Lower leg skin (tissue), 4 donors: ENCODE results near the gene CTNND2. TPM values are rescaled to one million over a fixed set of nuclear protein-coding genes. Genes with fewer than 3 reads are reported as not detected.

Experiments used
- DNase-seq, 2 donors: peaks; one replicate each; pipeline ENCODE4 v3.0.0-alpha.2; 2019; ENCODE audit warnings: low spot score in 2 of 2
- H3K4me3 ChIP-seq: fragments of 200-600 bp; sonication (generic); 2 replicates; pipeline ENCODE4 v1.5.1; 2017; ENCODE audit warnings: mild to moderate bottlenecking, low read depth; ENCODE audit not compliant: poor library complexity, severe bottlenecking
- POLR2A ChIP-seq, 2 donors: fragments of 450-650 bp; IDR thresholded peaks; one replicate each; pipeline ENCODE4 v1.6.1; 2016 to 2017; ENCODE audit warnings: antibody characterized with exemption in 2 of 2, mild to moderate bottlenecking in 1 of 2, moderate library complexity in 1 of 2
- WGBS, 2 donors: methylation state at CpG; one replicate each; pipeline ENCODE4 v1.1.5; 2018; 5-methylcytosine and 5-hydroxymethylcytosine counted together
- intact Hi-C: fragments of 100-400 bp; cut with DNase I; formaldehyde crosslinking; loops from one replicate; pipeline ENCODE4 v1.15.0; 2023; ENCODE audit warnings: low total_unique reads
- total RNA-seq, 4 donors: library from RNA; depleted of rRNA; stranded (reverse); fragments of >200 nt; gene quantifications; one replicate each; pipeline ENCODE4 v1.1.0, GENCODE V29; 2016
- TF ChIP-seq, protein P1 (sequence below), 3 donors: fragments of 450-650 bp; IDR thresholded peaks; one replicate each; pipeline ENCODE4 v1.5.1; 2016; ENCODE audit warnings: antibody characterized with exemption in 3 of 3, mild to moderate bottlenecking in 3 of 3, moderate library complexity in 2 of 3

Gene CTNND2
- total RNA-seq, 4 donors from 2014 or later: 0.21 to 2.9 (median 0.55) TPM

DNA sequence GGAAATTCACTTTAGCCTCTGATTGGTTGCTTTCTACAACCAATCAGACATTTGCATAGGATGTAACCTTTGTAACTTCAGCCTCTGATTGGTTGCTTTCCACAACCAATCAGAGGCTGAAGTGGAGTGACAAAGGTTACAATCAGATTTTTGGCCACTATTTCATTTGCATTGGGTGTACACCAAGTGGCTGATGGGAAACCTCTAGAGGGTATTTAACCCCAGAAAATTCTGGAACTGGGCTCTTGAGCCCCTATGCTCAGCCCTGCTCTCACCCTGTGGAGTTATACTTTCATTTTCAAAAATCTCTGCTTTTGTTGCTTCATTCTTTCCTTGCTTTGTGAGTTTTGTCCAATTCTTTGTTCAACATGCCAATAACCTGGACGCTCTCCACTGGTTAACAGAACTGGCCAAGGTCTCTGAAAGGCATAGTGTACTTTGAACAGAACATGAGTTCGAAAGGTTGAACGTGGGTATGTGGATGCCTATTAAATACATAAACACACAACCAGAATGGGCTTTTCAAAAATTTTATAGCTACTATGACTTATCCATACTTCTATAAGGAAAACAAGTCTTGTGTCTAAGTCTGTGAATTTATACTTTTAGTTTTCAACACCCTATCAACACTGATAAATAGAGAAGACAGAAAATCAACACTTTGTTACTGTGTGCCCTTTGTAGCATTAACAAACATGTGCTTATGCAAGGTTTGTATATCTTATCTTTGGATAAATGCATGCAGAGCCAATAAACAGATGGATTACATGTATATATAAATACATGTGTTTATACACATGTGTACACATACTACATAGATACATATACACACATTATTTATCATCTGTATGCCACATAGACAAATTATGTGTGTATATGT lies 568.1 kb downstream of the CTNND2 start:
- intact Hi-C loops: no loop called here

DNA sequence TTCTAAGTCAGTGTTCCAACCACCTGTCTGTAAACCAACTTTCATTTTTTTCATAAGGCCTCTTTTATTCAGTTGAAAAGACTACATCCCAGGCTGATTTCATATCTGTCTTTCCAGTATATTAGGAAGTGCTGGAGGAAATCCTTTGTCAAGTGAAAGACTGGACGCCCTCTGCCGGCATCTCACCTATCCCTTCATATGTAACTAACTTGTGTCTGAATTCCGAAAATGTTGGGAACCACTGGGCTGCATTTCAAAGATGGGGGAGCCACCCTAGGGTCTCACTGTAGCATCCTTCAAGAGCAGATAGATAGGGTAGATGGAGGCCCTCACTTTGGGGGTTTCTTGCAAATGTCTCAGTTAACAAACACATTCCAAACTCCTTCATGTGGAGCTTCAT lies 569.8 kb downstream of the CTNND2 start:
- intact Hi-C loops: no loop called here
- TF ChIP-seq POLR2A (IDR thresholded peaks at IDR 0.05): no peak
- 89 to 90% methylated on average over 3 of the region's 3 CpGs for WGBS, 2 donors
- no peak overlapping the region for H3K4me3 ChIP-seq
- DNase-seq: no peak

More for the DNA sequence above, 568.1 kb downstream of the CTNND2 start:
- TF ChIP-seq, protein P1, sequence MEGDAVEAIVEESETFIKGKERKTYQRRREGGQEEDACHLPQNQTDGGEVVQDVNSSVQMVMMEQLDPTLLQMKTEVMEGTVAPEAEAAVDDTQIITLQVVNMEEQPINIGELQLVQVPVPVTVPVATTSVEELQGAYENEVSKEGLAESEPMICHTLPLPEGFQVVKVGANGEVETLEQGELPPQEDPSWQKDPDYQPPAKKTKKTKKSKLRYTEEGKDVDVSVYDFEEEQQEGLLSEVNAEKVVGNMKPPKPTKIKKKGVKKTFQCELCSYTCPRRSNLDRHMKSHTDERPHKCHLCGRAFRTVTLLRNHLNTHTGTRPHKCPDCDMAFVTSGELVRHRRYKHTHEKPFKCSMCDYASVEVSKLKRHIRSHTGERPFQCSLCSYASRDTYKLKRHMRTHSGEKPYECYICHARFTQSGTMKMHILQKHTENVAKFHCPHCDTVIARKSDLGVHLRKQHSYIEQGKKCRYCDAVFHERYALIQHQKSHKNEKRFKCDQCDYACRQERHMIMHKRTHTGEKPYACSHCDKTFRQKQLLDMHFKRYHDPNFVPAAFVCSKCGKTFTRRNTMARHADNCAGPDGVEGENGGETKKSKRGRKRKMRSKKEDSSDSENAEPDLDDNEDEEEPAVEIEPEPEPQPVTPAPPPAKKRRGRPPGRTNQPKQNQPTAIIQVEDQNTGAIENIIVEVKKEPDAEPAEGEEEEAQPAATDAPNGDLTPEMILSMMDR (IDR thresholded peaks at IDR 0.05): no peak
- no peak for TF ChIP-seq POLR2A (IDR thresholded peaks at IDR 0.05)
- H3K4me3 ChIP-seq: no peak overlapping the region
- 83 to 84% methylated on average over 3 of the region's 3 CpGs for whole genome bisulfite sequencing, 2 donors
- DNase-seq: no peak

GRCh38 chr5:11329679-11330078 lies 574.6 kb downstream of the CTNND2 start:
- TF ChIP-seq, protein P1 (IDR thresholded peaks at IDR 0.05): no peak
- TF ChIP-seq POLR2A (IDR thresholded peaks at IDR 0.05): no peak
- intact Hi-C loops: no loop called here

DNA sequence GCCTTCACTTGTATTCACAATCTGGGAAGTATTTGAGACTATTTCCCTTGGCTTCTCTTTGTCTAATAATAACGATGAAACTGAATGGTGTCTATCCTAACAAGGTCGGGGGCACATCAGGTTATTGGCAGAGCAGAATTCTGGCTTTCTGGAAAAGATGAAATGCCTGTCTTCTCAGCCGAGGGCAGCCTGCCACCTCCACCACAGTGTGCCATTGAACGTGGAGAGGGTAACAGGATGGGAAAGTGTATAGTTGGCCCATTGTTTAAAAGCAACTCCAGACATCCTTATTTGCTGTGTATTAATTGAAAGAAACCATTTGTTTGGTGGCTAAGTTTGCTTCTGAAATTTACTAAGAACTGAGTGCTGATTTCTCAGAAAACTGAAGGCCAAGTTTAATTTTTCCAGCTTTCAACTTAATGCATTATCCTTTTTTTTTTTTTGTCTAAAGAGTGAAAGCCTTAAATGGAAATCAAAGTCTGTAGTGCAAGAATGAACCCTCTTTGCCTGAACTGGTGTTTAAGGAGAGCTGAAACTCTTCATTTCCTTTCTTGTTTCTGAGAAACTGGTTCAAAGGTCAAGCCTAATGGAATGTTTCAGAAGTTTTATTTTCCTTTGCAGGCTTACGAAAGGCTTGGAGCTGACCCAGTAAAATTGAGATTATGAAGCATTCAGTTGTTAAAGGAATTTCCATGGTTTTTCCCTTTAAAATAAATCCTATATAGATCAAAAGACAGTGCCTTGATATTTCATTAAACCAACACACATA lies 579.5 kb downstream of the CTNND2 start:
- WGBS, 2 donors: 46 to 50% methylated on average over 5 of the region's 5 CpGs
- intact Hi-C loops: no loop called here
- DNase-seq: no peak

More at GRCh38 chr5:11329679-11330078, 574.6 kb downstream of the CTNND2 start:
- no peak overlapping the region for H3K4me3 ChIP-seq
- no peak for DNase-seq
- WGBS, 2 donors: 58 to 65% methylated on average over 5 of the region's 5 CpGs

DNA sequence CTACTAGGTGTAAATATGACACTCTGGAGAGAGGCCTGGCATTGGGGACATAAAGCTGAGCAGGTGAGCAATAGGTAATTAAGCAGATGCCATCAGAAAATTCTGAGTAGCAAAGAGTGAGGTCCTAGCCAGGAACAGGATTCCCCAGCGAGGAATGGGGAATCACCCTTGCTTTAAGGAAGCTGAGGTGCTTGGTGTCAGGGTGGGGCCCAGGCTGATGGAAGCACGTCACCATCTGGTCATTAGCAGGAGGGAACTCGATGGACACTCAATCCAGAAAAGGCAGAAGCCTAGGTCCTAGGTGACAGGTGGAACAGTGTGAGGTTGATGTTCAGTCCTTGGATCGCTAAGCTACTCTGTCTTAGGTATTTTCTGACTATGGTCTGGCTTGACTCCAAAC lies 580.5 kb downstream of the CTNND2 start:
- TF ChIP-seq, protein P1 (IDR thresholded peaks at IDR 0.05): no peak
- no peak for TF ChIP-seq POLR2A (IDR thresholded peaks at IDR 0.05)
- intact Hi-C loops: no loop called here

More for the DNA sequence above, 579.5 kb downstream of the CTNND2 start:
- no peak overlapping the region for H3K4me3 ChIP-seq
- TF ChIP-seq, protein P1 (IDR thresholded peaks at IDR 0.05): no peak
- TF ChIP-seq POLR2A (IDR thresholded peaks at IDR 0.05): no peak

DNA sequence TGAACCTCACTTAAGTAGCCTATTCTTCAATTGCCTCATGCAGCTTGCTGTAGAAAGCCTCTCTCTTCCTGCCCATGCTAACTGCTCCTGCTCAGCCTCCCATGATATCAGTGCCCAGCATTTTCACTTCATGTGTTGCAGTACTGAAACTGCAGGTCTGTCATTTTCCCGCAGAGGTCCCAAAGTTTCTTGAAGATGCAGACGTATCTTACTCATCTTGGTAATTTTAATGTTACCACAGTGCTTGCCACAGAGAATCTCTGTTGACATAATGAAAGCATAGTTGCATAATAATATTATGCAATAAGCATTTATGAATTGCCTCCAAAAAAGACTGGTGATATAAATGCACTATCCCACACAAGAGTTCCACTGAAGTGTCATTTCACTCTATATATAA lies 582.1 kb downstream of the CTNND2 start:
- DNase-seq: no peak
- no peak overlapping the region for H3K4me3 ChIP-seq
- intact Hi-C loops: no loop called here
- TF ChIP-seq POLR2A (IDR thresholded peaks at IDR 0.05): no peak
- TF ChIP-seq, protein P1 (IDR thresholded peaks at IDR 0.05): no peak
- WGBS, 2 donors: 35 to 50% methylated on average over 2 of the region's 2 CpGs

More for the DNA sequence above, 580.5 kb downstream of the CTNND2 start:
- no peak for DNase-seq
- WGBS, 2 donors: 71 to 80% methylated on average over 4 of the region's 4 CpGs
- no peak overlapping the region for H3K4me3 ChIP-seq
